Activated naive CD4-positive, alpha-beta T cell treated with anti-CD3 and anti-CD28 coated beads, Interleukin-2, amount 50 U/mL, for 24 hours (primary cell): ENCODE results near the gene VEGFD.

ENCODE experiments used
- H3K27ac Mint-ChIP-seq: one replicate; pipeline ENCODE4 v1.8.0; 2021; ENCODE audit warnings: mild to moderate bottlenecking, mixed read lengths
- H3K27me3 Mint-ChIP-seq: one replicate; pipeline ENCODE4 v1.8.0; 2021; ENCODE audit warnings: mixed read lengths
- H3K36me3 Mint-ChIP-seq: one replicate; pipeline ENCODE4 v1.8.0; 2021; ENCODE audit warnings: mixed read lengths
- H3K4me1 Mint-ChIP-seq: one replicate; pipeline ENCODE4 v1.8.0; 2021; ENCODE audit warnings: mixed read lengths
- H3K4me3 Mint-ChIP-seq: one replicate; pipeline ENCODE4 v1.8.0; 2021; ENCODE audit warnings: mild to moderate bottlenecking, mixed read lengths
- H3K9me3 Mint-ChIP-seq: one replicate; pipeline ENCODE4 v1.8.0; 2021; ENCODE audit warnings: mixed read lengths

Gene VEGFD

DNA sequence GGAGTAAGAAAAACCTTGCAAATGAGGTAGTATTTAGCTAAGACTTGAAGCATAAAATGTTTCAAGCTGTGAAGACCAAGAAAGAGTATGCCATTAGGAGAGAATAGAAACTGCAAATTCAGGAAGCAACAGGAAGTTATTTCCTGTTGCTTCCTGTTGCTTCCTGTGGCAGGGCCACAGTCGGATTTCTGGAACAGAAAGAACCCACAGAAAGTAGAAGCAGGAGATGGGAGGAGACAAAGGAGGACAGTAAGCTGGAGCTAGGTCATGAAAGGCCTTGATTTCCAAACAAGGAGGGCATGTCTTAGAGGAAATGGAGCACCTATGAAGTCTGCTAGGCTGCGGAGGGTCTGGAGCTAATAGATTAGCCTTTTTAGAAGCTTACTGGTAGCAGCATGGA lies 86.0 kb downstream of the VEGFD start:
- Mint-ChIP-seq H3K9me3 (no peaks in the 10 kb centered on the region), H3K4me1 (no peaks in the 10 kb centered on the region), H3K27ac (no peak overlapping the region), H3K4me3 (no peak overlapping the region), H3K27me3 (no peaks in the 10 kb centered on the region), H3K36me3 (no peaks in the 10 kb centered on the region)
